DMS 273 treated with DMSO at 0.1 percent for 48 hours (cell line): ENCODE measurements around the gene OLFML1.

Experiments
- DNase-seq: peaks from one replicate; lab custom pipeline; 2025; lab: John Stamatoyannopoulos, UW

The OLFML1 gene

DNA sequence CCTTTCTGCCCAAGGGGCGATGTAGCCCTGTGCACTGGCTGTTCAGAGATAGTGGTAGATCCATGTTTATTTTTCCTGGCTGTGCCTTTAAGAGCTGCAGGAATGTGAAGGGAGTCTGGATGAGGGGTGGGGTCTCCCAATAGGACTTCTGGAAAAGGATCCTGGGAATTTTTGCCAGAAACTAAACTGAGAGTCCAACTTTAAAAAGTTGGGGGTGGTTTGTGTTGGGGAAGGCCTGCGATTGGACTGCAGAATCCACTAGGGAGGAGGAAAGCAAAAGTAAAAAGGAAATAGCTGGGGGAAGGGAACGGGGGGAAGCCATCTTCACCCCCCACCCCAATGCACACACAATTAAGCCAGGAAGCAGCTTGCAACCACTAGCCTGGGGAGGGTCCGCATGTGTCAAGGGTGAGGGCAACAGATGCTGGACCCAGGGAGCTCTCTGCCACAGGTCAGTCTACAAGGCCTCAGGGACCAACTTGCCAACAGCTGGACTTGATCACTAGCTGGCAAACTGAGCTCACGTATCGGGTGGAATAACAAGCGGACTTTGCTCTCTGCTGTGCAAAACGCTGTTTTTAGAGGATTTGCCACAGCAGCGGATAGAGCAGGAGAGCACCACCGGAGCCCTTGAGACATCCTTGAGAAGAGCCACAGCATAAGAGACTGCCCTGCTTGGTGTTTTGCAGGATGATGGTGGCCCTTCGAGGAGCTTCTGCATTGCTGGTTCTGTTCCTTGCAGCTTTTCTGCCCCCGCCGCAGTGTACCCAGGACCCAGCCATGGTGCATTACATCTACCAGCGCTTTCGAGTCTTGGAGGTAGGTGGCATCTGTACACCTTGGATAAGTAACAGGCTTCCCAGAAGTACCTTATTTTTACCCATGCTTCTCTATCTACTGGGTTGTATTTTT is at the start of gene OLFML1:
TSS of gene OLFML1 (plus strand) at position 321 of the 912 bp plus-strand sequence. CDS start at position 691, 370 bp downstream.
- no peak for DNase-seq

DNA sequence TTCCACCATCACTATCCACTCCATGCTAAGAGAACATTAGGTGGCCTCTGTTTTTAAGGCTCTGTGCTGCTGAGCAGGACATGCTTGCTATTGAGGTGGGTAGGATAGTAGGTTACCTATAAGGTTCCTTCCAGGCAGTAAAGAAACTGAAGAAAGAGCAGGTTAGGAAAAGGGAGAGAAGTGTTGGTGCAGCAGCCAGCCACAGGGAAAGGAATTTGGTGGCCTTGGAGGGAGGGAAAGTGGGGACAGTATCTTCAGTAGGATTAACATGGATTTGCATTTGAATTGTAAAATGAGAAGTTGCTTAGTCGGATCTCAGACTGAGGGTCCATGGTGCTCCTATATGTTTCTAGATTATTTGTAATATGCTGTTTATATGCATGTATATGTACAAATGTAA is 49.2 kb upstream of the OLFML1 start:
- DNase-seq, result no peak

DNA sequence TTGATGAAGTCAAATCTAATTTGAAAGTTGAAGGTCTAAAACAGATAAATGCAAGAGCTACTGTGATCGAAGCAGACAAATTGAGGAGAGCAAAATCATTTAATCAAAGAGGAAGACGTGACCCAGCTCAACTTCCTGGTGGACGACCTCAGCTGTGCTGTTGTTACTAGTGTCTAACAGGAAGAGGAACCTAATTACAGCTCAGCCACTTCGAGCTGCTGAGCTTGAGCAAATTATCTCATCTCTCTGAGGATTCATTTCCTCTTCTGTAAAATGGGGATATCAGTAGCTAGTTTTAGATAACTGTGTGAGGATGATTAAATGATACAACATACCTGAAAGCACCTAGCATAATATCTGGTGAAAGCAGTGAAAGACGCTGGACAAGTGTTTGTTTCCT is 48.6 kb upstream of the OLFML1 start:
- DNase-seq, result no peak

DNA sequence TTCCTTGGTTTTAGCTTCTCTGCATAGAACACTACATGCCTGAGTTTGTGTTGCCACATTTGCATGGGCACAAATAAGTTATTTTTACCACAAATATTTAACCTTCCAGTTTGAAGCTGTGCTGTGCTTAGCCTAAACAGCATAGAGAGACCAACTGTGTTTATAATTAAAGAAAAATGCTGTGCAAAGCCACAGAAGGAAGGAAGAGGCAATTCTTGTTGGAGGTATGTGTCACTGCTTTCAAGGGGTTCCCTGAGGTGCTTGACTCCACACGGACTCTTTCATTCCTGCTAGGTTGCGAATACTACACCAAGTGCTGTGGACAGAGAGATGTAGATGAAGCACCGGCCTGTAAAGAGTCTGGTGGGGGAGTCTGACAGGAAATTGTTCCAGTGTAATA is 47.6 kb upstream of the OLFML1 start:
- DNase-seq, result no peak

DNA sequence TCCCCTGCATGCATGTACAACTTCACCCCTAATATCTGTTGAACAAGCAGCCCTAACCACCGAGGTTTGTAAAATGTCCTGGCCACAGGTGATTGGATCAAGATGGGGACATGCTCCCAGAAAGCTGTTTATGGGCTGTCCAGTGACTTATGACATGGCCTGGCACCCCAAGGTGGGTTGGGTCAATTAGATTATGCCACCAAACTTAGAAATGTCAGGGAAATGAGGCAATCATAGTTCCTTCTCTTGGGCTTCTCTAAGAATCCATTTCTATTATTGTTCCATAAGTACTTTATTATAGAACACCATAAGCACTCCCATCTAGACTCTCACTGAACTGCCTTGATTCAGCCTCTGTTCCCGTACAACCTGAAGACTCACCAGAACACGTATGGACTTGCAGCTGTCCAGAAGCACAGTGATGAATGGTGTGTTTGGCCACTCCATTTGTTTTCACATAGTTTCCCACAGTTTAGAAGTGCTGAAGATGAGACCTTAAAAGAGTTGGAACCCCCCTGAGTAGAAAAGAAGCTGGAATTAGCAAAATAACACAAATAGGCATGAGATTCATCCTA is 45.5 kb upstream of the OLFML1 start:
- no peak for DNase-seq

DNA sequence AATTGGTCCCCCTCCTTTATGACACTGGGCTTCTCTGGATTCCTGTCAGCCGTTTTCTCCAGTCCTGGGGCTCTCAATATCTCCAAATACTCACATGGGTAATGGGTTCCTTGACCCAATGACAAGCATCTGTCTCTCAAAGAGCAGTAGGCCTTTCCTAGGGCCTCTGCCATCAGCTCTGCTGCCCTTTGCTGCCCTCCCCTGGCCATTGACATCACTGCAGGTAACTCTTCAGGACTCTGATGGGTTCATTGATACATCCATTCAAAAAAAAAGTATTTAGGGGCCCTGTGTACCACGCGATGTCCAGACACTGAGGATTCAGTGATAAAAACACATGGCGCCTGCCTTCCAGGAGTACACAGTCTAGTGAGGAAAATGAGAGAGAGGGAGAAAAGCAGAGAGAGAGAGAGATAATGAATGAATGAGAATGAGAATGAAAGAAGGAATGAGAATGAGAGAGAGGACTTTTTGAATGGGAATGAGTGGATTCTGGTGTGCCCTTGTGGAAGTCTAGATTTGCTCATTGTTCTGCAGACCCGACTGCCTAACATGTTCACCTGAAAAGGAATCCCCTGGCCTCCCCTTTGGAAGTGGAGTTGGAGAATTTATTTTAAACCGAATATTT is 42.6 kb upstream of the OLFML1 start:
- DNase-seq, result no peak

DNA sequence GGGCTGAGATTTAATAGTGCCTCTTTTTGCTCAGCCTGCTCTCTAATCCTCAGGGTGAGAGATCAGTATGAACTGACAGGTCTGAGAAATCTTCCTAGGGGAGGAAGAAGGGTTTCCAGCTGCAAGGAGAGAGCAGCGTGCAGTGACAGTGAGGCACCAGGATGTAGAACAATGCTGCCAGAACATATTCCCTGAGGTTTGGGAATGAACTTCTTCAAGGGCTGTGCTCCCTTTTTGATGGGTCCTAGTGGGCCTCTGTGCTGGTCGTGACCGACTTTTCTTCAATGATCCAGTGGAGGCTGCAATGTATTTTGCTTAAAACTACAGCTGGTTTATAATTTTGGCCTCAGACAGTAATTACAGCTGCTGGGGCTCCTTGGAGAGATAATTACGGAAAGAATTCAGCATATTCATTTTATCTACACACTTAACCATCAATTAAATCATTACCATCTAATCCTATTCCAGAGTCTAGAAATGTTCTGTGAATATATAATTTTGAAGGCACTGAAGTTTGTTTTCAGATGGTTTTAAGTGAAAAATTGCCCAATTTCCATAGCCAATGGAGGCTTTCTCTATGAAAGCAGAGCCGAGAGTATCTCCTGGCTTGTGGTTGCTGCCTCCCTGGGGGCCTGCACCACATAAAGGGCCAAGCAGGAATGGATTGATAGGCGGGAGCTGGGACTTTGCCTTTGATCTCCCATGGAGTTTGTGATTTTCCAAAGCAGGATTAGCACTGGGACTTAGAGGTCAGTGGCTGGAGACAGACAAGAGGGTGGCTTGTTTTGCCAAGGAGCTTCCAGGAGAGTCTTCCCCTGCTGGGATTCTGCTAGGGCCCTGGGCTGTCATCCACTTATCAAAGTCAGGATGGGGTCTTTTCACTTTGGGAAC is 41.0 kb upstream of the OLFML1 start:
- no peak for DNase-seq

DNA sequence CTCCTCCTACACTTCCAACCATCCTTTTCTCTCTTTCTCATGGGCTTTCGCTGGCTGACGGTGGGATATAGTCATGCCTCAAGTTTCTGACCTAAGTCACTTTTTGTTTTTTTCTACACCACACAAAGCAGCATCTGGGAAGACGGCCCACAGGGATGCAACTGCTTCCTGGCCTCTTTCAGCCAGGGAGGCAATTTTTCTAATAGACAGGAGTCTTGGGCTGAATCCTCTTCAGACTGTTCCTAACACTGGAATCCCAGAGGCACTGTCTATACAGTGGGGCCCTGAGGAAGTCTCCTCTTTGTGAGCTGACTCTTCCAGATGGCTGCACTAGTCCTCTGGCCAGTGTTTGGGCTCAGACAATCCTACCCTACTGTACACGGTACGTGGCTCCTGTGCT is 39.7 kb upstream of the OLFML1 start:
- DNase-seq, result no peak

DNA sequence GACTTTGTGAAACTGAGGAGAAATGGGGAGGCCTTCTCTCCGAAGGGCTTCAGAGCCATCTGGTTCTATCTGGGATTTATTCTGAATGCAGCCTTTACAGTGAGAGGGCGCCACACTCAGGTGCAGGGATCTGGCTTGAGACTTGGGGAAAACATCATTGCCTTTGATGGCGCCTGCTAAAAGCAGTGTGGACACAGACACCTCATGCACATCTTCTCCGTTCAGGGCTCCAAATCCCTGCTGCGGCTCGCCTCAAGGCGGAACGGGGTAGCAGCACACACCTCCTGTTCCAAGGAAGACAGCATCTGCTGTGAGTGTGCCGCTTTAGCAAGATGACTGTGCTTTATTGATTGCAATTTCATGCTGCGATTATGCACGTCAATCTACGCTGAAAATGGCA is 37.1 kb upstream of the OLFML1 start:
- no peak for DNase-seq

DNA sequence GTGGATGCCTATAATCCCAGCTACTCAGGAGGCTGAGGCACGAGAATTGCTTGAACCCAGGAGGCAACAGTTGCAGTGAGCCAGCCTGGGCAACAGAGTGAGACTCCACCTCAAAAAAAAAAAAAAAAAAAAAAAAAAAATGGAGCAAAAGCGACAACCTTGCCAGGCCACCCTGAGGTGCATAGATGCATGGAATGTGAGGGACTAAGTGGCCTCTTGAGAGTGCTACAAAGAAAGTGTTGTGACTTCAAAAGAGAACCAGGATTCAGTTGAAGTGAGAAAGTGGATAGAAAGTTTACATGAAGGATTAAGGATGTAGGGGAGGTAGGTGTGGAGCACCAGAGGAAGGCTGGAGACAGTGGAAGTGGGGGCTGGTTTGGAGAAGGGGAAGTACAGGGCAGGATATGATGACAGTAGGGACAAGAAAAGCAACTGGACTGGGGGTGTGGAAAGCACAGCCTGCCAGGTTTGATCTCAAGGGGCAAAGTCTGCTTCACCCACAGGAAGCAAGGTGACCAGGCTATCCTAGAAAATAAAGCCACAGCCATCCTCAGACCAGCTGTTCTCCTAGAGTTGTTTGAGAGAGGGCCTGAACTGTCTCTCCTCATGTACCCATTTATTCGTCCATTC is 36.0 kb upstream of the OLFML1 start:
- no peak for DNase-seq

DNA sequence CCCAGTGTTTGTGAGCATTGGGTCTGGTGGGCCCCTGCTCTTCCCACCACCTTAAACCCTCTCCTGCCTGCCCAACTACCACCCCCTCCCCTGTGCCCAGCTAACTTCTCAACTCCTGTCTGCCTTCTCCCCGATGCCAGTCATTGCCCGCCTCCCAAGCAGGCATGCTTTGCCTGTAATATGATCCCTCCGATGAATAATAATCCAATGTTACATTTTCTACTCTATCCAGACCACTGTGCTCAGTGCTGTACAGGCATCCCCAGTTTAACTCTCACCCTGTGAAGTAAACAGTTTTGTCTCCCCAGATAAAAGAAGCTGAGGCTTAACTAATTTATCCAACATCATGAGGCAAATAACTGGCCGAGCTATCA is 35.5 kb upstream of the OLFML1 start:
- no peak for DNase-seq

DNA sequence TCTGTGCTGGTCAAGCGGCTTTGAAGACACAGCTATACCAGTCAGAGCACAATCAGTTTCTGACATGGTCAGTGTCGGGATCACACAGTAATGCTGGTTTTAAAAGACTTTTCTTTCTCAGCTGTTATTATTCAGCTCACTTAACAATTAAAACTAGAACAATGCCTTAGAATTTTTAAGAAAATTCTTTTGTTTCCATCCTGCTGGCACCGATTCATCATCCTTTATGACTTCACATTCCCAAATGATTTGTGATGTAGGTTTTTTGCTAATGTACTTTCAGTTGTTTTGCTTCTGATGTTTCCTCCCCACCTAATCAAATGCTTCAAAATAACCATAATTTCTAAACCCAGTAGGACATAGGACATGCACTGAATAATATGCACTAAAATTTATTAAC is 34.5 kb upstream of the OLFML1 start:
- no peak for DNase-seq

DNA sequence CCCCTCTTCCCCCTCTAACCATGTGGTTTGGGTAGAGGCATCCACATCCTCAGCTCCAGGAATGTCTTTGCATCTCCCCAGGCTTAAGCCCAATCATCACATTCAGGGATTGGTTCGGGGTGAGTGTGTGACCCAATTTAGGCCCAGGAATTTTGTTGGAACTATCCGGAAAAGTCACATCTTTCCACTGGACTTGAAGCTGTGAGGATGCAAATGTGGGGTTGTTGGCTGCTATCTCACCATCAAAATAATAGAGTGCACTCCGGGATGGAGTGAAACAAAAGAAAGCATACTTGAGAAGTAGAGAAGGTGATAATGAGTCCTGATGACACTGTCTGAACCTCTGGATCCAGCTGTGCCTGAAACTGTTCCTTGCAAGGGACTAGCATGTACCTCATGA is 33.8 kb upstream of the OLFML1 start:
- DNase-seq, result no peak

DNA sequence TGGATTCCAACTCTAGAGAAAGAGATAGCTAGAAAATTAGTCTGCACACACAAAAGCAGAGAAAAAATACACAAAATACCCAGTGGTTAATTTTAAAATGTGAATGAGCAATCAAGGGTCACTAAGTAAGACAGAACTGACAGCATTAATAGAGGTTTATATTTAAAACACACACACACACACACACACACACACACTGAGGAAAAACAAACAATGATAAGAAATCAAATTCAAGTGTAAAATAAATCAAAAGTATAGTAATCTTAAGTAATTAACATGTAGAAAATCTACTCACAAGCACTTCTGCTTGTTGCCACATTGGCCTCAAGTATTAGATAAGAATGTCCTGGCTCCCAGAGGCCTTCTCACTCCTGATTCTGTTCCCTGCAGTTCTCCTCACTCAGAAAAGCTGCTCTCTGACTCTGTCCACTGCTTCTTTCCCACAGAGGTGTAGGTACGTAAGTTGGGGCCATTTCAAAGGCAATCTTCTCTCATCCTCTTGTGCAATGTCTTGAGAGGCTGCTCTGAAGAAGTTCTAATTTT is 33.3 kb upstream of the OLFML1 start:
- DNase-seq, result no peak

DNA sequence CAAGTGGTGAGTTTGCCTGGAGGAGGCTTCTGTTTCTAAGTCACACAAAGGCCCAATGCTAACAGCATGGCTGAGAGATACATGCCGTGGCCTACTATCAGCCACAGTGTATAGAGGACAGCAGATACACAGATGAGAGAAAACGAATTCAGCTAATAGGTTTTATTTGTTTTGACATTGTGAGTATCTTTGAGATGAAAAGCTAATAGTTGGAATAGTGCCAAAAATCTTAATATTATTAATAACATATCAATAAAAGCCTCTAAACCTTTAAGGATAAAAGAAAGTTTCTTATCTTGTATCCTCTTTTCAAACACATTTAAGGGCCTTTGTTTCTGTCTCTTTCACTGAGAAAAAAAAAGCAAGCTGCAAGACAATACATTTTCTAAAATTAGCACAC is 30.5 kb upstream of the OLFML1 start:
- no peak for DNase-seq

DNA sequence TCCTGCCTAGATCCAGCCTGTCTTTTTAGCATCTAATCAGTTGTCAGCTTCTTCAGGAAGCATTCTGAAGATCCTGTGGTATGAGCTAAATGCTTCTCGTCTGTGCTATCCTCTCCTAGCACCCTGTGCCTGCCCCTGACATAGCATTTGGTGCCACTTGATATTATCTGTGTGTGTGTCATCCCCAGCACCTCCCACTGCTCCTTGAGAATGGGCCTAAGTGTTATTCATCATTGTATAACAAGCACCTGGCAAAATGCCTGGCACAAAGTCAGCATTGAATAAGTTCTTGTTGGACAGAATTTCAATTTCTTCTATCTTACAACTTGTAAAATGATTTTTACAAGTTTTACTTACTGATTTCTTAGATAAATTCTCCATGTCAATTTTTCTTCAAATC is 28.1 kb upstream of the OLFML1 start:
- DNase-seq, result no peak

DNA sequence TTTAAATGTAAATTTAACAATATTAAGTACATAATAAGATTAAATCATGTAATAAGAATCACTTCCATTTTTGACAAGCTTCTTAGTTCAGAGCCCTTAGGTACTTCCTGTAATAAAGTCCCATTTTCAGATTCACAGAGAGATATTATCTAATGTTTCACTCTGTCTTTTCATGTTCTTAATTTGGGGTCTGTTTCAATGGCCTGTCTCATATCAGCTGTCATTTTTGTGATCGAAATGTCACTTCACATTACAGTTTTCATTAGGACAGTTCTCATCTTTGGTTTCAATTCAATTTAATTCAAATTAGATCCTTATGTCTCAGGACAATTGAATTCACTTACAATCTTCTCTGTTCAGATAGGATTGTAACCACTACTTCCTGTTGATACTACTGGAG is 22.6 kb upstream of the OLFML1 start:
- no peak for DNase-seq

DNA sequence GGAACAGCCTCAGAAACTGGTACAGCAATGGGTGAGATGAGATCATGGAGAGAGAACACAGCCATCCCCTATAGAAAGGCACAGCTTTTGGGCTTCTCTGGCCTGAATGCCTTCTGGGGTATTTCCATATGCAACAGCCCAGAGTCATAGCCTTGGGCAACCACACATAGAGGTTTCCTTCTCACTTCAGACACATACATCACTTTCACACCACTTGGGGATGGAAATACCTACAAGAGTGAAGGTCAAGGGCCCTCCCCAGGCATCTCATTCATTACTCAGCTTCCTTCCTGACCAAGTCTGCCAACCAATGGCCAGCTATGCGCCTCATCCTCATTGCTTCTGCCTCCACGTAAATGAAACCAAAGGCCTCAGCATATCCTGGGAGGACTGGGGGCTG is 17.7 kb upstream of the OLFML1 start:
- no peak for DNase-seq

DNA sequence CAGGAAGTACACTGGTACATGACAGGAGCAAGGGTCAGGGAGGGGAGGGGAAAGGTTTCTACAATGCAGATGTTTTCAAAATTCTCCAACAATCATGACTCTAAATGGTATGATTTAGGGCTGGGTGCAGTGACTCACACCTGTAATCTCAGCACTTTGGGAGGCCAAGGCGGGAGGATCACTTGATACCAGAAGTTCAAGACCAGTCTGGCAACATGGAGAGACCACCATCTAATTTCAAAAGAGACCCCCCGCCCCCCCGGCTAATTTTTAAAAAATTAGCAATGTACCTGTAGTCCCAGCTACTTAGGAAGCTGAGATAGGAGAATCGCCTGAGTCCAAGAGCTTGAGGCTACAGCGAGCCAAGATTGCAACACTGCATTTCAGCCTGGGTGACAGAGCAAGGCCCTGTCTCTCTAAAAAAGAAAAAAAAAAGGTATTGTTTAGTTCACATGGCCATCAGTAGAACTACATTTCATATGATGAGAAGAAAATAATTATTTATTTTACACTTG is 15.9 kb upstream of the OLFML1 start:
- DNase-seq, result no peak

DNA sequence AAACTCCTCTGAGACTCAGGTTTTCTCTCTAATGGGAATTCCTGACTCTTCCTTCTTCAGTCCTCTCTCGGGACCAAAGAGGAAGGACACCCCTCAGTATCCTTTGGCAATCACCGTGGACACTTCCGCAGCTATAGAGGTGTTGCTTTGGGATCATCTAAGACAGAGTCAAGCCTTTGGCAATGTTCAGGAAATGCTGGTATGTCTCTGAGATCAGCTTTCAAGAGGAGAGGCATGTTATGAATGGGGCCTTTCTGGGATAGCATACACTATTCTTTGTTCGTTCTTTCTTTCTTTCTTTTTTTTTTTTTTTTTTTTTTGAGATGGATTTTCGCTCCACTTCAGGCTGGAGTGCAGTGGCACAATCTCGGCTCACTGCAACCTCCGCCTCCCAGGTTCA is 14.2 kb upstream of the OLFML1 start:
- no peak for DNase-seq

DNA sequence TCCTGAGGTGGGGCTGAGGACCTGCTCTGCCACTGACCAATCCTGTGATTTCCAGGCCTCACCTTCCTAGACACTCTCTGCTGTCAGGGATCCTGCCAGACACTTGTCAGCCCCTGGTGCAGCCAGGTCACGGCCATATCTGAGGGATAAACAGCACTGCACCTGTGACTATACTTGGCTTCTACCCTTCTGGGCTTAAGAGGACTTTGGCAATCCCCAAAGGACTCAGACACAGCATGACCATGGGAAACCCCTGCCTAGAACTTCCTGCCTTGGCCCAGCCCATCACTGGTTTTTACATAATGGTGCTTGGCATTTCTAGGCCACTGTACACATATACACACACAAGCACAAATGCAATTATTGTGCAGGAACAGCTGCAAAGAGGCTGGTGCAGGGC is 11.6 kb upstream of the OLFML1 start:
- no peak for DNase-seq
